ENCODE measurements around the gene SBF1. TPM values are rescaled to one million over a fixed set of nuclear protein-coding genes. Genes with fewer than 3 reads are reported as not detected.

Gene SBF1
- total RNA-seq, 1 donor = 75.1 TPM

- DNase-seq (ENCODE audit: low read depth) = no peak
- no peak for TF ChIP-seq CTCF (IDR thresholded peaks at IDR 0.05; ENCODE audit: insufficient read depth, low read depth, low read length)
- no peak overlapping the region for H3K4me3 ChIP-seq (ENCODE audit: low read depth, low read length)
Measured at GRCh38 chr22:50396751-50397370, 78.0 kb downstream of the SBF1 start.

Other genes with a start within 250 kb of the SBF1 start
- 25.4 and 32.4 TPM in 2 replicates for gene TUBGCP6, start 230.0 kb downstream of the SBF1 start, total RNA-seq
- 18.7 and 19.4 TPM in 2 replicates for gene HDAC10, start 223.8 kb downstream of the SBF1 start, total RNA-seq
- 39.3 and 42.7 TPM in 2 replicates for gene MAPK12, start 213.4 kb downstream of the SBF1 start, total RNA-seq
- 6.5 and 6.8 TPM in 2 replicates for gene MAPK11, start 204.7 kb downstream of the SBF1 start, total RNA-seq
- gene PLXNB2, start 167.4 kb downstream of the SBF1 start, total RNA-seq = 148 and 168 TPM in 2 replicates
- 2.3 and 2.6 TPM in 2 replicates for gene DENND6B, start 148.0 kb downstream of the SBF1 start, total RNA-seq
- gene PPP6R2, start 131.7 kb downstream of the SBF1 start, total RNA-seq = 54.0 and 62.2 TPM in 2 replicates
- gene ADM2, start 6.5 kb upstream of the SBF1 start, total RNA-seq = 2.6 and 5.8 TPM in 2 replicates
- 0.32 TPM in 1 of 2 replicates, not detected in the other for gene MIOX, start 11.8 kb upstream of the SBF1 start, total RNA-seq
- 50.1 and 52.5 TPM in 2 replicates for gene LMF2, start 32.7 kb upstream of the SBF1 start, total RNA-seq
- 27.2 and 35.4 TPM in 2 replicates for gene NCAPH2, start 33.2 kb upstream of the SBF1 start, total RNA-seq
- gene SCO2, start 50.6 kb upstream of the SBF1 start, total RNA-seq = 2.6 TPM in 2 replicates
- gene TYMP, start 55.0 kb upstream of the SBF1 start, total RNA-seq = 16.0 and 21.6 TPM in 2 replicates
- gene KLHDC7B, start 70.9 kb upstream of the SBF1 start, total RNA-seq = 0.32 TPM in 1 of 2 replicates, not detected in the other
- not detected in 2 replicates for gene SYCE3, start 87.9 kb upstream of the SBF1 start, total RNA-seq
- 3.2 and 3.9 TPM in 2 replicates for gene CPT1B, start 103.4 kb upstream of the SBF1 start, total RNA-seq
- gene CHKB, start 107.8 kb upstream of the SBF1 start, total RNA-seq = 18.1 and 24.5 TPM in 2 replicates
- gene MAPK8IP2, start 125.8 kb upstream of the SBF1 start, total RNA-seq = 0.32 and 0.43 TPM in 2 replicates
- 9.9 and 19.0 TPM in 2 replicates for gene ARSA, start 153.1 kb upstream of the SBF1 start, total RNA-seq
- 0.64 and 0.86 TPM in 2 replicates for gene SHANK3, start 197.8 kb upstream of the SBF1 start, total RNA-seq